GM19395 (cell line): ENCODE measurements around the gene GXYLT1.
"Not testable (repeated sequence)": the region's sequence is repeated elsewhere in the genome, so short reads cannot be mapped to it uniquely, and the experiment has no call there.

ENCODE experiments used
- ATAC-seq: cut with Tn5 transposase; IDR thresholded peaks from one replicate; pipeline ENCODE4 v1.9.1; 2021; ENCODE audit warnings: mild to moderate bottlenecking, moderate library complexity; ENCODE audit not compliant: unreplicated experiment

Gene GXYLT1

GRCh38 chr12:42145197-42145549 is 499 bp upstream of the GXYLT1 start:
- peak; percentile 25 for ATAC-seq

DNA sequence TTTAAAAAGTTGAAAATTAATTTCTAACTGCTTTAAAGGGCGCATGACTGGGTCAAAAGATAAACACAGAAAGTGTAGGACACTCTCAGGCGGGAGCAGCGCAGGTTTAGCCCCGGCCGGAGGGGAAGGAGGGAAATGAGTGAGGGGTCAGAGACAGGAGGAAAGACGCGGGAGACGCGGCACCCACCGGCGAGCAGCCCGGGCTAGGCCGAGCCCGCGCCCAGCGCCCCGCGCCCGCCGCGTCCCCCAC is 591 bp downstream of the GXYLT1 start:
- ATAC-seq = no peak

GRCh38 chr12:42143452-42144157 is 1.1 kb downstream of the GXYLT1 start:
- peak; percentile 2 for ATAC-seq

- no peak for ATAC-seq
These were observed 2.6 kb downstream of the GXYLT1 start for GRCh38 chr12:42141981-42142606.

DNA sequence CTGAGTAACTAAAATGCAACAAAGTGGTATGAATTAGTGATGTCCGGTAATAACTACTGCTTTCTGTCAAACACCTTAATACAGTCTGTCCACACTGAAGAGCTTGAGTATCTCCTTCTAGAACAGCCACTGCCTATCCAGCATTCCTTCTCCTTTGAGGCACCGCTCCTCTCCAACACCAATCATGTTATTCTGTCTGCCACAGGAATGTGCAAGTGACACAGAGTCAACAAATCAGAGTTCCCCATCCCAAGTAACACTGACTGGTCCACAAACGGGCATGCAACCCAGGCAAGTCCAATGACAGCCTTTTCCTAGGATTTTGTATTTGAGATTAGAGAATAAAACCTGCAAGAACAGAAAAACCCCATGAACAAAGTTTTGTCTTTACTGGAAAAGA is 3.8 kb downstream of the GXYLT1 start:
- ATAC-seq = no peak

DNA sequence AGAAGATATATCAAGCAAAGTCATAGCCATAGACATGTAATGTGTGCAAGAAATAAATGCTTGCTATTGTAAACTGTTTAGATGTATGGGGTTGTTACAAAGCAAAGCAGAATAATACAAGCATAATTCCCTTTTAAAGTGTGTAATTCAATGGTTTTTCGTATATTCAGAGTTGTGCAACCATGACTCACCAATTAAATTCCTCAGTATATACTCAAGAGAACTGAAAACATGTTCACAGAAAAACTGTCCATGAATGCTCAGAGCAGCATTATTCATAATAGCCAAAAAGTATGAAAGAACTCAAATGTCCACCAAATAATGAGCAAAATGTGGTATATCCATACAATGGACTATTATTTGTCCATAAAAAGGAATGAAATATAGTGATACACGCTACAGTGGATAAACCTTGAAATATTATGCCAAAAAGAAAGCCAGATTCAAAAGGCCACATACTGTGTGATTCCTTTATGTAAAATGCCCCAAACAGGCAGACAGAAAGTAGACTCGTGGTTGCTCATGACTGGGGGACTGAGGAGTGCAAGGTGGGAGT is 9.3 kb downstream of the GXYLT1 start:
- ATAC-seq = no peak

DNA sequence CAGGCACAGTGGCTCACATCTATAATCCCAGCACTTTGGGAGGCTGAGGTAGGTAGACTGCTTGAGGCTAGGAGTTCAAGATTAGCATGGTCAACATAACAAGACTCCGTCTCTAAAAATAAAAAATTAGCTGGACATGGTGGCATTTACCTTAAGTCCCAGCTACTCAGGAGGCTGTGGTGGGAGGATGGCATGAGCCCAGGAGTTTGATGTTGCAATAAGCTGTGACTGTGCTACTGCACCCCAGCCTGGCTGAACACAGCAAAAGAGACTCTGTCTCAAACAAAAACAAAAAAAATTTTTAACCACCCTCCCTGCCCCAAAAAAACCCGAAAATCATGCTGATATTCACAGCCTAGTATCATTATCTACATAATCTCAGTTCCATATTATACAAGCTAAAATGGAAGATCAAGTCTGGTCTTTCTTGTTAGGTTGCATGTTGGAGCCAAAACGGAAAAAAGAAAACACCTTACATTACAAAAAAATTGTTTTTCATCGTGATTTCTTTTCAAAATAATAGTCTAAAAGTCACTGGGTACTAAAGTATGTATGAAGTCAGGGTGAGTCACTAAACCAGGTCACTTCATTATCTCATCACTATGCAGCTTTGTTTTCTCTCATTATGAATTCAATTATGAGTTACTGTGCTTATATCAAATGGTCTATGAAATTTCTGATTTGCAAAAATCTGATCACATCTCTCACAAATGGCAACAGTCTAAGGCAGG is 13.8 kb downstream of the GXYLT1 start:
- no peak for ATAC-seq

DNA sequence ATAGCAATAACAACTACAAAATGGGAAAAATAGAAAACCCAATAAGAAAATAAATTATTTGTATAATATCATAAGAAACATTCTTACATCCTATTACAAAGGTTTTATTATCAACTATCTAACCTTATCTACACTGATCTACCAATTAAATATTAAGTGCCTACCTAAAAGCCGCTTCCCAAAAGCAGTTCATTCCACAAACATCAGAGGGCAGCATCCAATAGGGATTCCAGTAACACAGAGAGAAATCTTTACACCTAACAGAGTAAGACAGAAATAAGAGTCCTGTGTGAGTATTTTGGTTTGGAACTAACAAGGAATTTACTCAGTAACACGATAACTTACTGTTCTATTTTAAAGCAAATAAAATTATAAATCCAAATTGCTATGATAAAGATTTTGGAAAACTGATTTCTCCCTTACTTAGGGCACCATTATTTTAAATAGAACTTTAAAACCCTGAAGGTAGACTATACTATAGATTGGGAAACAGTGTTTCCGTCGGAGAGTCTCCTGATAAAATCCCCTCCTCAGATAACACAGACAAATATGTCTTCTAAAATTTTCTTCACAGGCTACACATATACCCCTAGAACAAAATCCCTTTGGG is 15.0 kb downstream of the GXYLT1 start:
- ATAC-seq = no peak

DNA sequence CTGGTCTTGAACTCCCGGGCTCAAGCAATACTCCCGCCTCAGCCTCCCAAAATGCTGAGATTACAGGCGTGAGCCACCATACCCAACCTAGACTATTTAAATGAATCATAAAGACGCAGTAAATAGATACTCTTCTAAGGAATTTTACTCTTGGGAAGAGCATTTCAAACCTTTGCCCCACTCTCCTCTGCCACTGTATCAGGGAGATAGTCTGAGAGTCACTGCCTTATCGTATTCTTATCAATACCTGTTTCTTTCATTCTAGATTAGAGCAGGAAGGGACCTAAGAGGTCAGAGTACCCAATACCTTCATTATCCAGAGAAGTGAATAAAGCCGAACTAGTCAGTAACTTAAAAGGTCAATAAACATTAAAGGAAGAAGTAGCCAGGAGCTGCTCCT is 15.8 kb downstream of the GXYLT1 start:
- no peak for ATAC-seq

DNA sequence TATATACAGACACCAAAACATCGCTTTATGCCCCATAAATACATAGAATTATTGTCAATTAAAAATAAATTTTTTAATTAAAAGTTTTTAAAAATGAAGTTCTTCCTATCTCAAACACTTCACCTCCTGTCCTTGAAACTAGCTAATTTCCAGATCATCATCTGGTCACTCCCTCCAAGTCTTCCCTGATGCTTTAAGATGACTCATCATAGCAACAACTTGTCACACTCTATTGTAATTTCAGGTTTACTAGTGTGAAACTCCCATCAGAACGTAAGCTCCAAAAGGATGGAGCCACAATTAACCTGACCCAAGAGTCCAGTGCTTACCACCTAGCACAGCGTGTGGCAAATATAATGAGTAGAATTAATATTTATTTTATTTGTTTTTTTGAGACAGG is 16.3 kb downstream of the GXYLT1 start:
- no peak for ATAC-seq

- no peak for ATAC-seq
These were observed 17.7 kb downstream of the GXYLT1 start for GRCh38 chr12:42126963-42127362.

- no peak for ATAC-seq
These were observed 19.3 kb downstream of the GXYLT1 start for GRCh38 chr12:42125388-42125767.

- ATAC-seq = no peak
These were observed 19.8 kb downstream of the GXYLT1 start for GRCh38 chr12:42124764-42125387.

GRCh38 chr12:42119085-42119633 is 25.5 kb downstream of the GXYLT1 start:
- ATAC-seq = no peak

DNA sequence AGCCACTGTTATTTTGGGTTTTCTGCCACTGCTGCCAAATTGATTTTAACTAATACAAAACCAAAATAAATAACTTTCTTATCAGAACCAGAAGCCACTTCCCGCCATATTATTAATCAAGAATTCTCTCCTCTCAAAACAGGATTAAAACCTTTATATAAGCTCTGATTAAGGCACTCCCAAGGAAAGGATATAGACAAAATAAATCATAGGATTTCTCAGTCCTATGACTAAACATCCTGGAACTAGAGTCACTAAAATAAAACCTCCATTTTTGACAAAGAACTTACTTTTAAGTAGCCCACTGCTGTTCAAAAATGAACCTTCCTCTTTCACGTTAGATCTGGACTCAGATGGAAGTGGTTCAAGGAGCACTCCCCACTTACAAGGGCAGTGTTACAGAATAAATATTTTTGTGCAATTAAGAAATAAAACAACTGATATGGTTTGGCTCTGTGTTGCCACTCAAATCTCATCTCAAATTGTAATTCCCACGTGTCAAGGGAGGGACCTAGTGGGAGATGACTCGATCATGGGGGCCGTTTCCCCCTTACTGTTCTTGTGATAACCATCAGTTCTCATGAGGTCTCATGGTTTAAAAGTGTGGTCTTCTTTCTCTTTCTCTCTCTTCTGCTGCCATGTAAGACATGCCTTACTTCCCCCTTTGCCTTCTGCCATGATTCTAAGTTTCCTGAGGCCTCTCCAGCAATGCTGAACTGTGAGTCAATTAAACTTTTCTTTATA is 26.4 kb downstream of the GXYLT1 start:
- ATAC-seq = no peak

GRCh38 chr12:42109031-42109430 is 35.6 kb downstream of the GXYLT1 start:
- ATAC-seq = no peak

DNA sequence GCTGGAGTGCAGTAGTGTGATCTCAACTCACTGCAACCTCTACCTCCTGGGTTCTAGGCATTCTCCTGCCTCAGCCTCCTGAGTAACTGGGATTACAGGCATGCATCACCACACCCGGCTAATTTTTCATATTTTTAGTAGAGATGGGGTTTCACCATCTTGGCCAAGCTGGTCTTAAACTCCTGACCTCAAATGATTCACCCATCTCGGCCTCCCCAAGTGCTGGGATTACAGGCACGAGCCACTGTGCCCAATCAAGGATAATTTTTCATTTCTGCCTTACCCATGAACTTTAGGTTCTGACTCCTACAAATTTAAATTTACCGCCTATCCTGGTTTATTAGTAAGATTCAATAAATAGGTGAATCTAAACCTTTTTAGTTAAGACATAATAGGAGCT is 37.9 kb downstream of the GXYLT1 start:
- ATAC-seq = not testable (repeated sequence)

- no peak for ATAC-seq
These were observed 39.9 kb downstream of the GXYLT1 start for GRCh38 chr12:42104784-42105183.

DNA sequence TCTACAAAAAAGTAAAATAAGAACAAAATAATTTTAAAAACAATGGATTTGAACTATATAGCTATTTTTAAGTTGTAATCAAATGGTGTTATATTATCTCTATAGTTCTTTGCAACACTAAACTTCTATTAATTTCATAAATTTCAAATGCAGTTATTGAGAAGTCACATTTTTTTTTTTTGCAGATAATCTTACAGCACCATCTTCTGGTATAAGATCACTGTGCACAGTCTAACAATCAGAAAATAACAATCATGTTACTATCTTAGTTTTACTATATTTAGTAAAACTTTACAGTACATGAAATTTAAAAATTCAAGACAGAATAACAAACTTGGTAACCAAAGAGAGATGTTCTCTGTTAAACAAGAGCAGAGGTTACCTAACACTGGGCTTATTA is 40.6 kb downstream of the GXYLT1 start:
- ATAC-seq = no peak

DNA sequence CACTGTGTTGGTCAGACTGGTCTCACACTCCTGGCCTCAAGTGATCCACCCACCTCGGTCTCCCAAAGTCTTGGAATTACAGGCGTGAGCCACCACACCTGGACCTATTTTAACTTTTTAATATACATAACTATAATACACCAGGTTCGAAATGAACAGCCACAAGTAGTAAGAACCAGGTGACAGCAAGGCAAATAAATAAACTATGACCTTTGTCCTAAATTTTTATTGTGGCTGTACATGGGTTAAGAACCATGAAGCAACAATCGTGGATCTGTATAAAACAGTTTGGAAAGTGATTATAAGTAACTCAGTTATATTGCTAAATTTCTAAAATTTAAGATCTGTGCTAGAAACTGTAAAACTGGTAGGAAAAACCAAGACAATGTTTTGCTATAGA is 41.5 kb downstream of the GXYLT1 start:
- no peak for ATAC-seq
